OCI-LY1 (cell line): ENCODE data around the gene OR6J1.

Source experiments
- H2AFZ ChIP-seq: fragments of 200-600 bp; sonication (generic), shearing (Covaris generic); 2 replicates; pipeline ENCODE4 v1.6.0; 2014; ENCODE audit warnings: antibody characterized with exemption, mild to moderate bottlenecking, low read length
- H3F3A ChIP-seq: fragments of 200-600 bp; sonication (generic), shearing (Covaris generic); 2 replicates; pipeline ENCODE4 v1.6.0; 2014; ENCODE audit warnings: mild to moderate bottlenecking, antibody characterized with exemption, low read length, moderate library complexity; ENCODE audit not compliant: insufficient read depth
- H3K27ac ChIP-seq: fragments of 200-600 bp; sonication (generic); 2 replicates; pipeline ENCODE4 v1.5.1; 2014; ENCODE audit warnings: low read length, mixed run types, mild to moderate bottlenecking, low read depth; ENCODE audit not compliant: poor library complexity, severe bottlenecking
- H3K27me3 ChIP-seq: fragments of 200-600 bp; sonication (generic); 2 replicates; pipeline ENCODE4 v1.6.0; 2014; ENCODE audit warnings: antibody characterized with exemption, mild to moderate bottlenecking, low read length, moderate library complexity; ENCODE audit not compliant: insufficient read depth
- H3K36me3 ChIP-seq: fragments of 200-600 bp; sonication (generic); 2 replicates; pipeline ENCODE4 v1.6.1; 2014; ENCODE audit warnings: mild to moderate bottlenecking, antibody characterized with exemption, low read length, moderate library complexity, mixed read lengths; ENCODE audit not compliant: insufficient read depth
- H3K4me1 ChIP-seq: fragments of 200-600 bp; sonication (generic); 2 replicates; pipeline ENCODE4 v1.5.1; 2014; ENCODE audit warnings: mild to moderate bottlenecking, low read length, moderate library complexity; ENCODE audit not compliant: insufficient read depth, severe bottlenecking
- H3K4me2 ChIP-seq: fragments of 200-600 bp; sonication (generic), shearing (Covaris generic); 2 replicates; pipeline ENCODE4 v1.6.1; 2014; ENCODE audit warnings: low read length
- H3K4me3 ChIP-seq: fragments of 200-600 bp; sonication (generic); 2 replicates; pipeline ENCODE4 v1.5.1; 2014; ENCODE audit warnings: low read length, low read depth, mild to moderate bottlenecking, mixed read lengths; ENCODE audit not compliant: poor library complexity, severe bottlenecking
- H3K79me2 ChIP-seq: fragments of 200-600 bp; shearing (Covaris generic); 2 replicates; pipeline ENCODE4 v1.6.1; 2016; ENCODE audit warnings: mixed run types, low read length, mixed read lengths; ENCODE audit not compliant: insufficient read depth
- H3K9ac ChIP-seq: fragments of 200-600 bp; sonication (generic), shearing (Covaris generic); 2 replicates; pipeline ENCODE4 v1.6.1; 2014; ENCODE audit warnings: mild to moderate bottlenecking, low read length, mixed read lengths
- H3K9me2 ChIP-seq: fragments of 200-600 bp; sonication (generic), shearing (Covaris generic); 2 replicates; pipeline ENCODE4 v1.6.1; 2014; ENCODE audit warnings: low read depth, mild to moderate bottlenecking, low read length, mixed read lengths
- H3K9me3 ChIP-seq: fragments of 200-600 bp; shearing (Covaris generic); 2 replicates; pipeline ENCODE4 v1.6.1; 2014; ENCODE audit warnings: low read length, mixed read lengths
- H4K20me1 ChIP-seq: fragments of 200-600 bp; sonication (generic), shearing (Covaris generic); 2 replicates; pipeline ENCODE4 v1.6.0; 2016; ENCODE audit warnings: mild to moderate bottlenecking, low read length; ENCODE audit not compliant: insufficient read depth
- EZH2 ChIP-seq: fragments of 200-600 bp; sonication (generic), shearing (Covaris generic); IDR thresholded peaks from 2 replicates; pipeline ENCODE4 v1.8.0; 2017; ENCODE audit warnings: borderline replicate concordance, mixed run types, mild to moderate bottlenecking, antibody characterized with exemption, low read length, moderate library complexity, mixed read lengths
- TF ChIP-seq, protein P1 (sequence below): fragments of 200-600 bp; sonication (generic), shearing (Covaris generic); IDR thresholded peaks from 2 replicates; pipeline ENCODE4 v1.5.1; 2017; ENCODE audit warnings: mild to moderate bottlenecking, antibody characterized with exemption, low read length, moderate library complexity, mixed read lengths

OR6J1 gene

GRCh38 chr14:22644305-22644635 is at the start of gene OR6J1:
OR6J1 (minus strand) TSS chr14:22644352; CDS start chr14:22634811, 9,541 bp downstream.
- Histone ChIP-seq H2AFZ (no peak within 1 kb of the TSS), H3K9ac (no peak within 1 kb of the TSS), H3K4me2 (no peak within 1 kb of the TSS)

GRCh38 chr14:22692194-22692593 is 48.0 kb upstream of the OR6J1 start:
- Histone ChIP-seq H3K27ac (no peak overlapping the region), H4K20me1 (no peaks in the 10 kb centered on the region), H3K79me2 (no peaks in the 10 kb centered on the region), H3K9ac (no peak overlapping the region), H3K9me3 (0 out of 2 replicates have a peak, but pooled peaks cover 3% of the 10 kb centered on the region), H3K27me3 (no peaks in the 10 kb centered on the region; the same call in 1 of the 2 replicates), H3K36me3 (no peaks in the 10 kb centered on the region), H3K4me3 (no peak overlapping the region), H3K9me2 (no peaks in the 10 kb centered on the region), H2AFZ (no peak overlapping the region), H3K4me2 (no peak overlapping the region), H3K4me1 (no peaks in the 10 kb centered on the region), H3F3A (no peaks in the 10 kb centered on the region)
- TF ChIP-seq EZH2 = no peak
- TF ChIP-seq, protein P1, sequence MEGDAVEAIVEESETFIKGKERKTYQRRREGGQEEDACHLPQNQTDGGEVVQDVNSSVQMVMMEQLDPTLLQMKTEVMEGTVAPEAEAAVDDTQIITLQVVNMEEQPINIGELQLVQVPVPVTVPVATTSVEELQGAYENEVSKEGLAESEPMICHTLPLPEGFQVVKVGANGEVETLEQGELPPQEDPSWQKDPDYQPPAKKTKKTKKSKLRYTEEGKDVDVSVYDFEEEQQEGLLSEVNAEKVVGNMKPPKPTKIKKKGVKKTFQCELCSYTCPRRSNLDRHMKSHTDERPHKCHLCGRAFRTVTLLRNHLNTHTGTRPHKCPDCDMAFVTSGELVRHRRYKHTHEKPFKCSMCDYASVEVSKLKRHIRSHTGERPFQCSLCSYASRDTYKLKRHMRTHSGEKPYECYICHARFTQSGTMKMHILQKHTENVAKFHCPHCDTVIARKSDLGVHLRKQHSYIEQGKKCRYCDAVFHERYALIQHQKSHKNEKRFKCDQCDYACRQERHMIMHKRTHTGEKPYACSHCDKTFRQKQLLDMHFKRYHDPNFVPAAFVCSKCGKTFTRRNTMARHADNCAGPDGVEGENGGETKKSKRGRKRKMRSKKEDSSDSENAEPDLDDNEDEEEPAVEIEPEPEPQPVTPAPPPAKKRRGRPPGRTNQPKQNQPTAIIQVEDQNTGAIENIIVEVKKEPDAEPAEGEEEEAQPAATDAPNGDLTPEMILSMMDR = no peak

More at GRCh38 chr14:22644305-22644635, at the start of gene OR6J1:
- Histone ChIP-seq H3K9me3 (no peaks in the 10 kb centered on the region), H3K27me3 (no peaks in the 10 kb centered on the region), H3K9me2 (no peaks in the 10 kb centered on the region), H3F3A (no peaks in the 10 kb centered on the region), H3K4me3 (no peak within 1 kb of the TSS), H3K36me3 (no peaks in the 10 kb centered on the region), H3K4me1 (no peaks in the 10 kb centered on the region), H3K79me2 (no peaks in the 10 kb centered on the region), H3K27ac (no peak within 1 kb of the TSS), H4K20me1 (no peaks in the 10 kb centered on the region)
- TF ChIP-seq EZH2 = no peak
- TF ChIP-seq, protein P1 = no peak

GRCh38 chr14:22691171-22691570 is 47.0 kb upstream of the OR6J1 start:
- no peaks in the 10 kb centered on the region for H3K36me3 ChIP-seq
- no peak overlapping the region for H3K9ac ChIP-seq
- H3K9me2 ChIP-seq = no peaks in the 10 kb centered on the region
- no peak overlapping the region for H3K27ac ChIP-seq
- no peaks in the 10 kb centered on the region for H3K79me2 ChIP-seq
- no peaks in the 10 kb centered on the region for H3F3A ChIP-seq
- TF ChIP-seq, protein P1 = no peak
- no peak for TF ChIP-seq EZH2
- H3K9me3 ChIP-seq = 0 out of 2 replicates have a peak, but pooled peaks cover 3% of the 10 kb centered on the region
- no peak overlapping the region for H3K4me3 ChIP-seq
- H3K4me1 ChIP-seq = no peaks in the 10 kb centered on the region
- H3K4me2 ChIP-seq = no peak overlapping the region
- H4K20me1 ChIP-seq = no peaks in the 10 kb centered on the region
- no peaks in the 10 kb centered on the region; the same call in 1 of the 2 replicates for H3K27me3 ChIP-seq
- no peak overlapping the region for H2AFZ ChIP-seq
